WERI-Rb-1 (cell line): ENCODE data around the gene MYRIP.
A peak's percentile ranks its signal among the peaks of the same experiment; 100 is the strongest.

Source experiments
- DNase-seq: peaks from one replicate; pipeline ENCODE4 v3.0.0-alpha.2; 2020
- H3K27ac ChIP-seq: fragments of 250-450 bp; sonication (Bioruptor Pico); 2 replicates; pipeline ENCODE4 v1.5.1; 2020; ENCODE audit warnings: mild to moderate bottlenecking, moderate library complexity
- H3K27me3 ChIP-seq: fragments of 250-450 bp; sonication (Bioruptor Pico); 2 replicates; pipeline ENCODE4 v1.5.1; 2021; ENCODE audit warnings: mild to moderate bottlenecking, low read depth, moderate library complexity; ENCODE audit not compliant: insufficient read depth, severe bottlenecking
- H3K36me3 ChIP-seq: fragments of 250-450 bp; sonication (Bioruptor Pico); 2 replicates; pipeline ENCODE4 v1.5.1; 2020; ENCODE audit warnings: mild to moderate bottlenecking, moderate library complexity
- H3K4me3 ChIP-seq: 2 replicates; pipeline ENCODE4 v1.5.1; 2011; ENCODE audit warnings: low read depth, mild to moderate bottlenecking, control low read depth, low read length
- H3K9me3 ChIP-seq: fragments of 250-450 bp; sonication (Bioruptor Pico); 2 replicates; pipeline ENCODE4 v1.5.1; 2021; ENCODE audit warnings: mild to moderate bottlenecking, moderate library complexity; ENCODE audit not compliant: severe bottlenecking
- TF ChIP-seq, protein P1 (sequence below): IDR thresholded peaks from 2 replicates; pipeline ENCODE4 v1.5.1; 2011; ENCODE audit warnings: low read depth, mild to moderate bottlenecking, control low read depth, inconsistent platforms, low read length

The MYRIP gene

GRCh38 chr3:40240921-40241320, 431.5 kb downstream of the MYRIP start:
- TF ChIP-seq, protein P1, sequence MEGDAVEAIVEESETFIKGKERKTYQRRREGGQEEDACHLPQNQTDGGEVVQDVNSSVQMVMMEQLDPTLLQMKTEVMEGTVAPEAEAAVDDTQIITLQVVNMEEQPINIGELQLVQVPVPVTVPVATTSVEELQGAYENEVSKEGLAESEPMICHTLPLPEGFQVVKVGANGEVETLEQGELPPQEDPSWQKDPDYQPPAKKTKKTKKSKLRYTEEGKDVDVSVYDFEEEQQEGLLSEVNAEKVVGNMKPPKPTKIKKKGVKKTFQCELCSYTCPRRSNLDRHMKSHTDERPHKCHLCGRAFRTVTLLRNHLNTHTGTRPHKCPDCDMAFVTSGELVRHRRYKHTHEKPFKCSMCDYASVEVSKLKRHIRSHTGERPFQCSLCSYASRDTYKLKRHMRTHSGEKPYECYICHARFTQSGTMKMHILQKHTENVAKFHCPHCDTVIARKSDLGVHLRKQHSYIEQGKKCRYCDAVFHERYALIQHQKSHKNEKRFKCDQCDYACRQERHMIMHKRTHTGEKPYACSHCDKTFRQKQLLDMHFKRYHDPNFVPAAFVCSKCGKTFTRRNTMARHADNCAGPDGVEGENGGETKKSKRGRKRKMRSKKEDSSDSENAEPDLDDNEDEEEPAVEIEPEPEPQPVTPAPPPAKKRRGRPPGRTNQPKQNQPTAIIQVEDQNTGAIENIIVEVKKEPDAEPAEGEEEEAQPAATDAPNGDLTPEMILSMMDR = 0 out of 2 replicates have a peak, but pooled peaks have one; percentile 23
- H3K4me3 ChIP-seq = no peak overlapping the region
- H3K27ac ChIP-seq = no peak overlapping the region
- H3K9me3 ChIP-seq = no peaks in the 10 kb centered on the region
- H3K36me3 ChIP-seq = no peaks in the 10 kb centered on the region
- DNase-seq = no peak
- no peaks in the 10 kb centered on the region for H3K27me3 ChIP-seq

DNA sequence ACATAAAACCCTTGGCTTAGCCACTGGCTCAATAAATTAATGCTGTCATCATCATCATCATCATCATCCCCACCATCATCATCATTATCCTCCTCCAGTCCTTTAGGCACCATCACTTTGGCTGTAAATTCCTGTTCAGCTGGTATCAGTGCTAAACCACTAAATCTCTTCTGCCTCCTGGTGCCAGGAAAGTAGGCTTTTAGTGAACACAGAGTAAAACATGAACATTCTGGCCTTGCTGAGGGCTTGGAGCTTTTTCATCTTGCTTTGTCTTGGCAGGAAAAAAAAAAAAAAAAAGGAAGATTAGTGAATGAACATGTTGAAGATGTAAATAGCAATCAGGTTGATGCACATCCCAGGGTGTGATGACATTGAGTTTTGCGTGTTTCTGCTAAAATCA, 432.8 kb downstream of the MYRIP start:
- H3K27ac ChIP-seq = no peak overlapping the region
- H3K4me3 ChIP-seq = no peak overlapping the region
- H3K9me3 ChIP-seq = no peaks in the 10 kb centered on the region
- H3K36me3 ChIP-seq = no peaks in the 10 kb centered on the region
- TF ChIP-seq, protein P1 = no peak
- H3K27me3 ChIP-seq = no peaks in the 10 kb centered on the region
- no peak for DNase-seq

- TF ChIP-seq, protein P1 = no peak
- no peaks in the 10 kb centered on the region for H3K27me3 ChIP-seq
- H3K36me3 ChIP-seq = no peaks in the 10 kb centered on the region
- no peaks in the 10 kb centered on the region for H3K9me3 ChIP-seq
- no peak for DNase-seq
- H3K4me3 ChIP-seq = no peak overlapping the region
- H3K27ac ChIP-seq = no peak overlapping the region
Observed at GRCh38 chr3:40242638-40243037, 433.2 kb downstream of the MYRIP start.

GRCh38 chr3:40243056-40243455, 433.6 kb downstream of the MYRIP start:
- H3K9me3 ChIP-seq = no peaks in the 10 kb centered on the region
- H3K27me3 ChIP-seq = no peaks in the 10 kb centered on the region
- DNase-seq = no peak
- H3K4me3 ChIP-seq = no peak overlapping the region
- H3K27ac ChIP-seq = no peak overlapping the region
- TF ChIP-seq, protein P1 = no peak
- no peaks in the 10 kb centered on the region for H3K36me3 ChIP-seq

DNA sequence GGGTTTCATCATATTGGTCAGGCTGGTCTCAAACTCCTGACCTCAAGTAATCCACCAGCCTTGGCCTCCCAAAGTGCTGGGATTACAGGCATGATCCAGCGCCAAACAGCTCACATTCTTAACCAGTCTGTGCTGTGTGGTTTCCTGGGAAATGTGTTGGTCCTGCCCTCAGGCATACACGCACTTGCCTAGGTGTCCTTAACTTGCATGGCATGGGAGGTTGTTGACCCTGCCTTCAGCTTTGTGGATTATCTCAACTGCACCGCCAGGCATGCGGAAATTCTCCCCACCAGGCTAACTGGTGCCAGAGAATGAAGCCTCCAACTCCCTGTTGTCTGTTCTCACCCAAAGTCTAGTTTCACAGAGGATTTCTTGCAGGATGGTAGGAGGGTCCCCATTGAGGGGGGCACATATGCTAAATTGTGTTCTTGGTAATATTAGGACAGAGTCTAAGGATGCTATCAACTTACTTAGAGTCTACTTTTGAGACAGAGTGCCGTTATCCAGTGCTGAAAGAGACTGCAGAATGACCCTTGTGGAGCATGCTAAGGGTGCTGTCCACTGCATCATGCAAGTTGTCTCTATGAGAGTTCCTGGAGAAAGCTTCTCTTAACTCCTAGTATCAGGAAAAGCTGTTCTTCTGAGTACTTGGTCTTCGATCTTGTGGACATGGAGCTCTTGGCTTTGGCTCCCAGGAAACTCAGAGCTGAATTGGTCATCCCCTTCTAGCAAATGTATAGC, 438.5 kb downstream of the MYRIP start:
- DNase-seq = no peak
- no peaks in the 10 kb centered on the region for H3K36me3 ChIP-seq
- H3K27ac ChIP-seq = no peak overlapping the region
- H3K4me3 ChIP-seq = no peak overlapping the region
- no peaks in the 10 kb centered on the region for H3K27me3 ChIP-seq
- H3K9me3 ChIP-seq = no peaks in the 10 kb centered on the region
- TF ChIP-seq, protein P1 = no peak

DNA sequence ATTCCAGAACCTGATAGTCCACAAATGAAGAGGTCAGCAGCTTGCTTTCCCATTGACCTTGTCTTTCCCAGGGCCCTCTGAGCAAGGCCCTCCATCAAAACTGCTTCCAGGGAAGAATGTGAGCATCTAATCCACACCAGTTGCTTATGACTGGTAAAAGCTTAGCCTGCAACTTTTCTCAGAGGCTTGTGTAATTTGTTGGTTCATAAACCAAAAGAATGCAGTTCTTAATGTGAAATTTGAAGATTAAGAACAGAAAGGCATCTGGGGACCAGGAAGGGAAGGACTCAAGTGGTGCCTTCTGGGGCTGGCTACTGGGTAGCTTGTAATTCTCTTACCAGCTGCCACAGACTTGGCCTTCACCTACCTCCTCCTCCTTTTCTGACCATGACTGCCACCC, 439.2 kb downstream of the MYRIP start:
- no peak overlapping the region for H3K27ac ChIP-seq

More for the DNA sequence above, 439.2 kb downstream of the MYRIP start:
- no peaks in the 10 kb centered on the region for H3K9me3 ChIP-seq
- TF ChIP-seq, protein P1 = no peak
- H3K27me3 ChIP-seq = no peaks in the 10 kb centered on the region
- no peak overlapping the region for H3K4me3 ChIP-seq
- DNase-seq = no peak
- no peaks in the 10 kb centered on the region for H3K36me3 ChIP-seq
